GM12875 (cell line): ENCODE results near the gene SSPN.
A peak's percentile ranks its signal among the peaks of the same experiment; 100 is the strongest.

Experiments
- H3K4me3 ChIP-seq: one replicate; pipeline ENCODE4 v1.5.1; 2011; ENCODE audit warnings: low read depth, low read length, control low read depth
- TF ChIP-seq, protein P1 (sequence below): IDR thresholded peaks from 2 replicates; pipeline ENCODE4 v1.5.1; 2011; ENCODE audit warnings: low read depth, mild to moderate bottlenecking, control low read depth, inconsistent platforms, low read length, moderate library complexity, borderline replicate concordance; ENCODE audit not compliant: insufficient read depth

The SSPN gene

DNA sequence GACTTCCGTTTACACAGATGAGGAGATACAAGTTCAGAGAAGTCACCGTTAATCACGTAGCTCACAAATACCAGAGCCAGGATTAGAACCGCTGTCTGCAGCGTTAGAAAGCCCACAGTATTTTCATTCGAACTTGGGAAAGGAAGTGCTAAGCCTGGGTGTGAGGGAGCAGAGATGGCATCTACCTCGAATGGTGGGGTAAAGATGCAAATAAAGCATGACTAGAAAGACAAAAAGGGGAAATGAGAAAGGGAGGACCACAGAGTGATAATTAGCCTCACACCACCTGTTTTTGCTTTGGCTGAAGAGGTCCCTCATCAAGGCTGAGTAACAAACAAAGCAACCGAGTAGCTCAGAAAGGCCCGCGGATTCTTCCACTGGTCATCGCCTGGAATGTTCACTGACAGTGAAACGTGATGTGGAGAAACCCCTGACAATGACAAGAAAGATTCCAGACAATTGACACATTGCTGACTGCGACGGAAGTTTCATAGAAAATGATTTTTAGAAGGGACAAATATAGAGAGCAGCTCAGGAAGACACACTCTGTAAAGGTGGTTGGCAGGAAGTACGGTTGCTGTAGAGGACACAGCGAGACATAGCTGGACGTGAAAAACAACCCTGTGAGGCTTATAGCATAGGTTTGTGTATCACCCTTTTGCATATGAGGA lies 39.0 kb upstream of the SSPN start:
- TF ChIP-seq, protein P1, sequence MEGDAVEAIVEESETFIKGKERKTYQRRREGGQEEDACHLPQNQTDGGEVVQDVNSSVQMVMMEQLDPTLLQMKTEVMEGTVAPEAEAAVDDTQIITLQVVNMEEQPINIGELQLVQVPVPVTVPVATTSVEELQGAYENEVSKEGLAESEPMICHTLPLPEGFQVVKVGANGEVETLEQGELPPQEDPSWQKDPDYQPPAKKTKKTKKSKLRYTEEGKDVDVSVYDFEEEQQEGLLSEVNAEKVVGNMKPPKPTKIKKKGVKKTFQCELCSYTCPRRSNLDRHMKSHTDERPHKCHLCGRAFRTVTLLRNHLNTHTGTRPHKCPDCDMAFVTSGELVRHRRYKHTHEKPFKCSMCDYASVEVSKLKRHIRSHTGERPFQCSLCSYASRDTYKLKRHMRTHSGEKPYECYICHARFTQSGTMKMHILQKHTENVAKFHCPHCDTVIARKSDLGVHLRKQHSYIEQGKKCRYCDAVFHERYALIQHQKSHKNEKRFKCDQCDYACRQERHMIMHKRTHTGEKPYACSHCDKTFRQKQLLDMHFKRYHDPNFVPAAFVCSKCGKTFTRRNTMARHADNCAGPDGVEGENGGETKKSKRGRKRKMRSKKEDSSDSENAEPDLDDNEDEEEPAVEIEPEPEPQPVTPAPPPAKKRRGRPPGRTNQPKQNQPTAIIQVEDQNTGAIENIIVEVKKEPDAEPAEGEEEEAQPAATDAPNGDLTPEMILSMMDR = no peak
- H3K4me3 ChIP-seq = peak overlapping the region; percentile 21

DNA sequence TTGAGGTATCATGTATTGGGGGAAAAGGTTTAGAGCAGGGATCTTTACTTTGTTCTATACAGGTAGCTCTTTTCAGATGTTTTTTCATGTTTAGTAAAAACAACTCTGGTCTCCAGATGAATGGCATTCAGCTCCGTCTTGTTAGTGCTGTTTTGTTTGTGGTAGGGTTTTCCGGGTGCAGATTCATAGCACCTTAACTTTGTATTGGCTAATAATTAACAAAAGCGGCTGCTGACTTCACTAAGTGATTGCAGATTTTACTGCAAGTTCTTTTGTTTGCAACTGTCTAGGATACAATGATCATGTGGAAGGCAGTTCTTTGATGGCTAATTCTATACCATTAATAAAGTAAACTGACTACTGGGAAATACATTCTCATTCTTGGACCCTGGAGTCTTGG lies 38.4 kb upstream of the SSPN start:
- H3K4me3 ChIP-seq = no peak overlapping the region
- TF ChIP-seq, protein P1 = no peak

DNA sequence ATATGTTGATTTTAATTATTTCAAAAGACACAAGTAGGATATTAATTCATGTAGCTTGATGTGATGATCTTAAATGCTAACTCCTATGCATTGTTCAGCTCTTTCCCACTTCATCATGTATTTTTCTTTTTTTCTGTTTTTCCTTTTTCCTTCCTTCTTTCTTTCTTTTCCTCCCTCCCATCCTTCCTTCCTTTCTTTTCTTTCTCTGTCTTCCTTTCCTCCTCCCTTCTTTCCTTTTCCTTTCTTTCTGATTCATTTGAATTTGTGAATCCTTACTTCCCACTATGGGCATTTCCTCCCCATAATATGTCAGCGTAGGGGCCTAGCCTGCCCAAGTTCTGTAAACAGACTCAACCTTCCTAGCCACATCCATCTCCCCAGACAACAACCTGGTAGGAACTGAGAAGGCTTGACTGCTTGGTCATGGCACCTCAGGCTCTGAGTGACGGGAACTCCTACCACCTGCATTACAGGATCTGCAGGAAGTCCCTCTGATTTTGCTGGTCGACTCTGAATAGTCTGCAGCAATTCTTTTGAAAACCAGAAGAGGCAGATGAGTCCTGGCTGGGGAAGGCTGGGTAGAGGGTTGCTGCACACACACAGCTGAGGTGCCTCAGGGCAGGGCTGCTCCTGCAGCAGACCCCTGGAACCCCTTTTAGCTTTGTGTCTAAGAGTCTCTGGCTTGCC lies 37.2 kb upstream of the SSPN start:
- TF ChIP-seq, protein P1 = peak; percentile 47
- H3K4me3 ChIP-seq = no peak overlapping the region

DNA sequence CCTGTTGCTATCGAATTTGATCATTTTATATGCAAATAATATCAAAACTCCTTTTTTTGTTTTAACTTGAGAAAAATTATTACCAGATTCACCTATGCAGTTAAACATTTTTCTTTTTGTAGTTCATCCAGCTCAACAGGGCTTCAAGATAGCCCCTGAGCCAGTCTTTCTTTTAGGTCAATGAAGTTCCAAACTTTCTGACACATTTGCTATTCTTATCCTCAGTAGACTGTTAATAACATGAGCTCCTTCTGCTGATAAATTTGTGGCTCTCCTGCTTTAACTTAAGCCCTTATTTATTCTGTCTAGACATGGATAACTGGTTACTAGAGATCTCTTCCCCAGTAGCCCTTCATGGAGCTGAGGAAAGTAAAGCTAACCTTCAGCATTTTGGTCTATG lies 33.2 kb upstream of the SSPN start:
- no peak overlapping the region for H3K4me3 ChIP-seq
- TF ChIP-seq, protein P1 = no peak

DNA sequence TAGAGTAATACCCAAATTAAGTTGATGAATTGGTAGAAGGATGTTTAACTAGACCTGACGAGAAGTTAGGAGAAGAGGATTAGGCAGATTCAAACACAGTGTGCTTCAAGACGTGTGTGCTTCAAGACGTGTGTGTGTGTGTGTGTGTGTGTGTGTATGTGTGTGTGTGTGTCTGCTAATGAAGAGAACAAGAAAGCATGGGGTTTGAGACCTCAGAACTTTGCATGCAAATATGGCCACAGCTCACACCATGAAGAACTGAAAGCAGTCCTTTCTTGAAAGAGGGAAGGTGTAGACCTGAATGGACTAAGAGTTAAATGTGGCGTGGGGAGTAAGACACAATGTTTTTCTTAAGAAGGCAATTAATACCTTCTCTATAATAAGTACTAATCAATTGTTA lies 32.5 kb upstream of the SSPN start:
- TF ChIP-seq, protein P1 = no peak
- H3K4me3 ChIP-seq = no peak overlapping the region

DNA sequence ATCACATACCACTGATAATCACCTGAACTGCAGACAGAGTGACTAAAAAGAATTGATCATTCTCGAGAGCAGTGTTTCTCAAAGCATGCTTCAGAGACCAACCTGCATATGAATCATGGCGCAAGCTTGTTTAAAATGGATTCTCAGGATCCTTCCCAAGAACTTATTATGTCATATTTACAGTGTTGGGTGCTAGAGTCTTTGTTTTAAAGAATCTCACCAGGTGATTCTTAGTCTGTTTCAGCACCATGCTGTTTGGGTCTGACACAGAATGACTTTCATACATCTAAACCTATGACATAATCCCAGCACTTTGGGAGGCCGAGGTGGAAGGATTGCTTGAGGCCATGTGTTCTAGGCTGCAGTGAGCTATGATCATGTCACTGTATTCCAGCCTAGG lies 31.3 kb upstream of the SSPN start:
- no peak overlapping the region for H3K4me3 ChIP-seq
- TF ChIP-seq, protein P1 = no peak

DNA sequence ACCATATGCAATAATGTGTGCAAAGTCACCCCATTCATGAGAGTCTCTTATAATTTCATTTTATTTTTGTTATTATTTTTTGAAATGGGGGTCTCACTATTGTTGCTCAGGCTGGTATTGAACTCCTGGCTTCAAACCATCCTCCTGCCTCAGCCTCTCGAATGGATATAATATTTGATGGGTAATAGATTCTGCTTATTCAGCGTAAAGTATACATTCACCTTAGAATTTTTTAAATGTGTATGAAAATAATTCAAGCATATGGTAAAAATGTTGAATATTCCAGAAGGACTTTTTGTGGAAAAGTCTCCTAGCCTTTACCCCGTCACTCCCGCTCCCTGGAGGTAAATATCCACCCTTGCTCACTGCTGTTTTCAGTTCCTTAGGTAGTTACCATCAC lies 23.4 kb upstream of the SSPN start:
- no peak overlapping the region for H3K4me3 ChIP-seq
- TF ChIP-seq, protein P1 = no peak
